Measurements from ENCODE around the gene SLC30A5. TPM values are rescaled to one million over a fixed set of nuclear protein-coding genes. Genes with fewer than 3 reads are reported as not detected.
"Not testable (repeated sequence)": the region's sequence is repeated elsewhere in the genome, so short reads cannot be mapped to it uniquely, and the experiment has no call there.

The SLC30A5 gene
- total RNA-seq, 1 donor from 2014 or later, result 45.0 TPM

GRCh38 chr5:69138766-69139165, 45.0 kb downstream of the SLC30A5 start:
- no peak for TF ChIP-seq CTCF (IDR thresholded peaks at IDR 0.05; ENCODE audit: unreplicated experiment)
- peaks cover 18% of the 10 kb centered on the region for H3K9me3 Mint-ChIP-seq (ENCODE audit: low read depth)

GRCh38 chr5:69140239-69140638, 46.4 kb downstream of the SLC30A5 start:
- H3K4me1 Mint-ChIP-seq (ENCODE audit: low read depth); H3K27me3 Mint-ChIP-seq; DNase-seq (ENCODE audit: low spot score, unreplicated experiment); H3K4me3 Mint-ChIP-seq (ENCODE audit: low read depth); H3K27ac Mint-ChIP-seq; H3K36me3 Mint-ChIP-seq (ENCODE audit: insufficient read depth): not testable (repeated sequence)
- peaks cover 18% of the 10 kb centered on the region for H3K9me3 Mint-ChIP-seq (ENCODE audit: low read depth)

More at GRCh38 chr5:69138766-69139165, 45.0 kb downstream of the SLC30A5 start:
- no peak overlapping the region for H3K27ac Mint-ChIP-seq
- DNase-seq (ENCODE audit: low spot score, unreplicated experiment), result no peak
- H3K4me1 Mint-ChIP-seq (ENCODE audit: low read depth), result no peaks in the 10 kb centered on the region
- H3K36me3 Mint-ChIP-seq (ENCODE audit: insufficient read depth), result peaks cover 6% of the 10 kb centered on the region
- H3K27me3 Mint-ChIP-seq, result no peaks in the 10 kb centered on the region
- no peak overlapping the region for H3K4me3 Mint-ChIP-seq (ENCODE audit: low read depth)

- TF ChIP-seq CTCF (IDR thresholded peaks at IDR 0.05; ENCODE audit: unreplicated experiment), result no peak
- no peaks in the 10 kb centered on the region for H3K27me3 Mint-ChIP-seq
- peaks cover 18% of the 10 kb centered on the region for H3K9me3 Mint-ChIP-seq (ENCODE audit: low read depth)
- H3K36me3 Mint-ChIP-seq (ENCODE audit: insufficient read depth), result peaks cover 2% of the 10 kb centered on the region
- no peak overlapping the region for H3K27ac Mint-ChIP-seq
- no peaks in the 10 kb centered on the region for H3K4me1 Mint-ChIP-seq (ENCODE audit: low read depth)
- no peak overlapping the region for H3K4me3 Mint-ChIP-seq (ENCODE audit: low read depth)
- DNase-seq (ENCODE audit: low spot score, unreplicated experiment), result no peak
Observed at GRCh38 chr5:69140827-69141226, 47.0 kb downstream of the SLC30A5 start.

GRCh38 chr5:69148576-69148975, 54.8 kb downstream of the SLC30A5 start:
- H3K4me1 Mint-ChIP-seq (ENCODE audit: low read depth); H3K4me3 Mint-ChIP-seq (ENCODE audit: low read depth); DNase-seq (ENCODE audit: low spot score, unreplicated experiment); H3K36me3 Mint-ChIP-seq (ENCODE audit: insufficient read depth); H3K27me3 Mint-ChIP-seq; H3K9me3 Mint-ChIP-seq (ENCODE audit: low read depth): not testable (repeated sequence)
- H3K27ac Mint-ChIP-seq, result peak overlapping the region; percentile 82

- Mint-ChIP-seq H3K36me3 (ENCODE audit: insufficient read depth) (no peaks in the 10 kb centered on the region), H3K27ac (peak overlapping the region; percentile 82), H3K4me3 (ENCODE audit: low read depth) (no peak overlapping the region), H3K4me1 (ENCODE audit: low read depth) (no peaks in the 10 kb centered on the region), H3K9me3 (ENCODE audit: low read depth) (no peaks in the 10 kb centered on the region), H3K27me3 (no peaks in the 10 kb centered on the region)
- TF ChIP-seq CTCF (IDR thresholded peaks at IDR 0.05; ENCODE audit: unreplicated experiment), result no peak
- no peak for DNase-seq (ENCODE audit: low spot score, unreplicated experiment)
Observed at GRCh38 chr5:69148981-69149675, 55.3 kb downstream of the SLC30A5 start.

- H3K36me3 Mint-ChIP-seq (ENCODE audit: insufficient read depth), result no peaks in the 10 kb centered on the region
- no peaks in the 10 kb centered on the region for H3K4me1 Mint-ChIP-seq (ENCODE audit: low read depth)
- H3K27me3 Mint-ChIP-seq, result no peaks in the 10 kb centered on the region
- no peak for TF ChIP-seq CTCF (IDR thresholded peaks at IDR 0.05; ENCODE audit: unreplicated experiment)
- no peak overlapping the region for H3K27ac Mint-ChIP-seq
- H3K4me3 Mint-ChIP-seq (ENCODE audit: low read depth), result no peak overlapping the region
- H3K9me3 Mint-ChIP-seq (ENCODE audit: low read depth), result no peaks in the 10 kb centered on the region
- DNase-seq (ENCODE audit: low spot score, unreplicated experiment), result no peak
Observed at GRCh38 chr5:69149676-69150010, 55.8 kb downstream of the SLC30A5 start.

All from progenitor cell of endocrine pancreas (in vitro differentiated cells).